A673 (cell line): ENCODE results near the gene GRM1. TPM values are rescaled to one million over a fixed set of nuclear protein-coding genes. Genes with fewer than 3 reads are reported as not detected.

Source experiments
- BruUV-seq: library from RNA; stranded (reverse); fragments of 400-500 nt; replicated peaks from 2 replicates; lab custom pipeline; 2021; lab: Mats Ljungman, UMichigan
- CTCF ChIA-PET: fragments of 300-600 bp; sonication (Branson Sonifier 250); formaldehyde crosslinking; loops from one replicate; lab custom pipeline; 2022; ENCODE audit warnings: antibody characterized with exemption; lab: Charles Lee
- POLR2A ChIA-PET: fragments of 300-600 bp; sonication (Branson Sonifier 250); formaldehyde crosslinking; loops from one replicate; lab custom pipeline; 2022; ENCODE audit warnings: antibody characterized with exemption; ENCODE audit not compliant: low non-redundant PET; lab: Charles Lee
- DNase-seq: peaks from one replicate; pipeline ENCODE4 v3.0.0-alpha.2; 2015; ENCODE audit warnings: low spot score
- H3K27ac ChIP-seq: fragments of 200-600 bp; sonication (generic); 2 replicates; pipeline ENCODE4 v1.5.1; 2016; ENCODE audit warnings: mixed run types, low read depth, mild to moderate bottlenecking, mixed read lengths, antibody characterized with exemption, low read length; ENCODE audit not compliant: poor library complexity, severe bottlenecking
- H3K27me3 ChIP-seq: fragments of 200-600 bp; sonication (generic); replicated peaks from 2 replicates; pipeline ENCODE4 v1.6.1; 2017; ENCODE audit warnings: mixed run types, low read depth, mild to moderate bottlenecking, mixed read lengths, antibody characterized with exemption, low read length; ENCODE audit not compliant: insufficient read depth, poor library complexity
- H3K36me3 ChIP-seq: fragments of 200-600 bp; sonication (generic); 2 replicates; pipeline ENCODE4 v1.6.1; 2016; ENCODE audit warnings: mixed run types, mild to moderate bottlenecking, mixed read lengths, antibody characterized with exemption, low read length; ENCODE audit not compliant: insufficient read depth, poor library complexity, severe bottlenecking
- H3K4me1 ChIP-seq: fragments of 200-600 bp; sonication (generic); 2 replicates; pipeline ENCODE4 v1.6.1; 2017; ENCODE audit warnings: mixed run types, mild to moderate bottlenecking, mixed read lengths, antibody characterized with exemption, low read length; ENCODE audit not compliant: insufficient read depth, poor library complexity, severe bottlenecking
- H3K4me3 ChIP-seq: fragments of 200-600 bp; sonication (generic); 2 replicates; pipeline ENCODE4 v1.5.1; 2016; ENCODE audit warnings: low read depth, mixed run types, mild to moderate bottlenecking, mixed read lengths, low read length; ENCODE audit not compliant: poor library complexity, severe bottlenecking
- H3K9me3 ChIP-seq: fragments of 200-600 bp; sonication (generic); 2 replicates; pipeline ENCODE4 v1.6.1; 2016; ENCODE audit warnings: mixed run types, low read depth, mild to moderate bottlenecking, mixed read lengths, antibody characterized with exemption, low read length; ENCODE audit not compliant: poor library complexity, severe bottlenecking
- CTCF ChIP-seq: fragments of 300-800, 200-600 bp; sonication (generic); conservative IDR thresholded peaks from 2 replicates; pipeline ENCODE4 v1.5.1; 2017; ENCODE audit warnings: low read depth, mild to moderate bottlenecking, antibody characterized with exemption, low read length, moderate library complexity, mixed read lengths
- EZH2 ChIP-seq: fragments of 200-600 bp; sonication (generic); IDR thresholded peaks from 2 replicates; pipeline ENCODE4 v1.6.1; 2017; ENCODE audit warnings: borderline replicate concordance, low read depth, mild to moderate bottlenecking, mixed read lengths, antibody characterized with exemption, low read length; ENCODE audit not compliant: poor library complexity, severe bottlenecking
- intact Hi-C: fragments of 100-400 bp; cut with micrococcal nuclease; formaldehyde crosslinking; loops from one replicate; pipeline ENCODE4 v1.10.0; 2022; ENCODE audit not compliant: unreplicated experiment
- total RNA-seq: library from RNA; stranded (reverse); gene quantifications from 2 replicates; pipeline ENCODE4 v1.2.3, GENCODE V29; 2021

GRM1 gene
- total RNA-seq, 1 experiment from 2014 or later, result 0.11 TPM

- no TSS peak for BruUV-seq
- TF ChIP-seq CTCF (no peak), EZH2 (no peak)
- Histone ChIP-seq H3K27ac (no peak overlapping the region), H3K36me3 (no peaks in the 10 kb centered on the region), H3K4me1 (no peaks in the 10 kb centered on the region), H3K4me3 (no peak overlapping the region), H3K9me3 (no peaks in the 10 kb centered on the region), H3K27me3 (no peaks in the 10 kb centered on the region)
- DNase-seq, result no peak
- ChIA-PET CTCF (no interaction called here), POLR2A (no interaction called here)
- intact Hi-C loops, result no loop called here
Measured at GRCh38 chr6:146066506-146066905, 37.6 kb downstream of the GRM1 start.

GRCh38 chr6:146071781-146072180 is 42.9 kb downstream of the GRM1 start:
- ChIA-PET CTCF (no interaction called here), POLR2A (no interaction called here)
- intact Hi-C loops, result no loop called here
- H3K27me3 ChIP-seq, result no peaks in the 10 kb centered on the region
- H3K4me1 ChIP-seq, result no peaks in the 10 kb centered on the region
- no TSS peak for BruUV-seq
- H3K4me3 ChIP-seq, result no peak overlapping the region
- no peak for DNase-seq
- no peak overlapping the region for H3K27ac ChIP-seq
- no peaks in the 10 kb centered on the region for H3K36me3 ChIP-seq
- no peaks in the 10 kb centered on the region for H3K9me3 ChIP-seq
- TF ChIP-seq EZH2 (no peak), CTCF (no peak)

- TF ChIP-seq EZH2, result no peak
- no peak for TF ChIP-seq CTCF
- ChIA-PET POLR2A (no interaction called here), CTCF (no interaction called here)
- H3K27ac ChIP-seq, result no peak overlapping the region
- H3K27me3 ChIP-seq, result peaks cover 5% of the 10 kb centered on the region
- H3K4me1 ChIP-seq, result no peaks in the 10 kb centered on the region
- no TSS peak for BruUV-seq
- no peaks in the 10 kb centered on the region for H3K9me3 ChIP-seq
- intact Hi-C loops, result no loop called here
- DNase-seq, result no peak
- no peak overlapping the region for H3K4me3 ChIP-seq
- no peaks in the 10 kb centered on the region for H3K36me3 ChIP-seq
Measured at GRCh38 chr6:146077992-146078391, 49.1 kb downstream of the GRM1 start.
